H1 (cell line): ENCODE results near the gene TCHH. TPM values are rescaled to one million over a fixed set of nuclear protein-coding genes. Genes with fewer than 3 reads are reported as not detected.

Experiments
- CTCF ChIA-PET: fragments of 300-600 bp; sonication (Branson Sonifier 250); formaldehyde crosslinking; loops from one replicate; lab custom pipeline; 2021; ENCODE audit not compliant: partially characterized antibody; lab: Charles Lee
- POLR2A ChIA-PET: fragments of 300-600 bp; sonication (Branson Sonifier 250); formaldehyde crosslinking; loops from one replicate; lab custom pipeline; 2021; ENCODE audit warnings: inconsistent platforms; ENCODE audit not compliant: partially characterized antibody; lab: Charles Lee
- DNase-seq, 2 experiments: peaks; one replicate each; pipeline versions ENCODE4 v3.0.0 to v3.0.0-alpha.2; 2010 to 2022; ENCODE audit warnings: low spot score in 2 of 2, low read depth in 1 of 2, mixed read lengths in 1 of 2
- FAIRE-seq: peaks from 2 replicates; lab custom pipeline; 2011; peaks lifted over from hg19 to GRCh38; lab: Jason Lieb, UNC
- H2AFZ ChIP-seq: 2 replicates; pipeline ENCODE4 v1.8.1; 2012; ENCODE audit warnings: low read length, inconsistent platforms
- H2AK5ac ChIP-seq: 2 replicates; pipeline ENCODE4 v1.6.1; 2013; ENCODE audit warnings: low read depth, low read length
- H2BK120ac ChIP-seq: replicated peaks from 2 replicates; pipeline ENCODE3; 2013; ENCODE audit warnings: low read depth, low read length, inconsistent platforms
- H2BK12ac ChIP-seq: 2 replicates; pipeline ENCODE4 v1.6.1; 2013; ENCODE audit warnings: low read depth, low read length
- H2BK15ac ChIP-seq: 2 replicates; pipeline ENCODE4 v1.6.1; 2013; ENCODE audit warnings: low read length
- H2BK20ac ChIP-seq: 2 replicates; pipeline ENCODE4 v1.6.1; 2013; ENCODE audit warnings: low read length
- H2BK5ac ChIP-seq: 2 replicates; pipeline ENCODE4 v1.6.1; 2013; ENCODE audit warnings: low read depth, low read length
- H3K14ac ChIP-seq: 2 replicates; pipeline ENCODE4 v1.6.1; 2013; ENCODE audit warnings: inconsistent platforms; ENCODE audit not compliant: insufficient read length
- H3K18ac ChIP-seq: 2 replicates; pipeline ENCODE4 v1.6.1; 2013; ENCODE audit warnings: low read length; ENCODE audit errors: extremely low read depth
- H3K23ac ChIP-seq: 2 replicates; pipeline ENCODE4 v1.6.1; 2013; ENCODE audit warnings: inconsistent platforms; ENCODE audit not compliant: insufficient read length
- H3K23me2 ChIP-seq: 2 replicates; pipeline ENCODE4 v1.6.1; 2013; ENCODE audit warnings: low read depth, low read length
- H3K27ac ChIP-seq: 2 replicates; pipeline ENCODE4 v1.6.1; 2011; ENCODE audit warnings: low read depth, low read length, inconsistent platforms
- H3K27me3 ChIP-seq, 4 experiments: replicated peaks in 1 of 4; 1 replicate in 1 of 4; 2 replicates in 3 of 4; pipeline versions ENCODE4 v1.6.1 to v1.8.1; 2011 to 2013; ENCODE audit warnings: low read length in 3 of 4, mild to moderate bottlenecking in 3 of 4, inconsistent platforms in 2 of 4, mixed read lengths in 2 of 4, moderate library complexity in 1 of 4; ENCODE audit not compliant: control insufficient read depth in 3 of 4, insufficient read depth in 3 of 4; ENCODE audit errors: extremely low read depth in 1 of 4
- H3K36me3 ChIP-seq, 4 experiments: 2 replicates each; pipeline versions ENCODE4 v1.6.1 to v1.8.1; 2011 to 2013; ENCODE audit warnings: mild to moderate bottlenecking in 4 of 4, low read length in 3 of 4, moderate library complexity in 2 of 4, control low read depth in 1 of 4, inconsistent platforms in 1 of 4; ENCODE audit not compliant: insufficient read depth in 4 of 4, control insufficient read depth in 2 of 4
- H3K4ac ChIP-seq: replicated peaks from 2 replicates; pipeline ENCODE3; 2013; ENCODE audit warnings: low read length, low read depth, mixed read lengths, inconsistent platforms; ENCODE audit not compliant: insufficient read length
- H3K4me1 ChIP-seq, 4 experiments: replicated peaks in 1 of 4; 1 replicate in 1 of 4; 2 replicates in 3 of 4; pipeline versions ENCODE4 v1.6.1 to v1.8.1; 2011 to 2013; ENCODE audit warnings: low read length in 3 of 4, inconsistent platforms in 2 of 4, mixed read lengths in 1 of 4; ENCODE audit not compliant: insufficient read depth in 4 of 4, control insufficient read depth in 3 of 4
- H3K4me2 ChIP-seq, 2 experiments: 2 replicates each; pipeline versions ENCODE4 v1.6.1 to v1.8.1; 2011 to 2013; ENCODE audit warnings: low read depth in 2 of 2, low read length in 2 of 2, control low read depth in 1 of 2, inconsistent platforms in 1 of 2, mild to moderate bottlenecking in 1 of 2; ENCODE audit not compliant: insufficient read depth in 1 of 2
- H3K4me3 ChIP-seq, 4 experiments: fragments of 200-600, 300-600 bp in 1 of 4; sonication (generic), shearing (Covaris generic), sonication (Bioruptor Twin) in 1 of 4; 2 replicates each; pipeline versions ENCODE4 v1.5.1 to v1.8.1; 2011 to 2016; ENCODE audit warnings: low read length in 4 of 4, low read depth in 3 of 4, control low read depth in 2 of 4, inconsistent platforms in 2 of 4, mild to moderate bottlenecking in 2 of 4, mixed read lengths in 1 of 4, moderate library complexity in 1 of 4; ENCODE audit not compliant: insufficient read depth in 2 of 4; ENCODE audit errors: extremely low read depth in 1 of 4
- H3K56ac ChIP-seq: replicated peaks from 2 replicates; pipeline ENCODE3; 2013; ENCODE audit warnings: low read depth, mild to moderate bottlenecking, mixed read lengths, low read length, inconsistent platforms; ENCODE audit not compliant: insufficient read length
- H3K79me1 ChIP-seq: 2 replicates; pipeline ENCODE4 v1.6.1; 2013; ENCODE audit warnings: low read depth, low read length, control low read depth
- H3K79me2 ChIP-seq, 2 experiments: 2 replicates each; pipeline versions ENCODE4 v1.6.1 to v1.8.1; 2012 to 2013; ENCODE audit warnings: low read length in 2 of 2, mild to moderate bottlenecking in 2 of 2, inconsistent platforms in 1 of 2; ENCODE audit not compliant: insufficient read depth in 2 of 2, control insufficient read depth in 1 of 2
- H3K9ac ChIP-seq, 4 experiments: replicated peaks in 1 of 4; 1 replicate in 1 of 4; 2 replicates in 3 of 4; pipeline versions ENCODE4 v1.6.1 to v1.8.1; 2011 to 2013; ENCODE audit warnings: low read depth in 3 of 4, low read length in 3 of 4, control low read depth in 2 of 4, mild to moderate bottlenecking in 2 of 4, moderate library complexity in 2 of 4, inconsistent platforms in 1 of 4; ENCODE audit errors: extremely low read depth in 1 of 4
- H3K9me3 ChIP-seq, 2 experiments: 2 replicates each; pipeline versions ENCODE4 v1.6.1 to v1.8.1; 2012 to 2013; ENCODE audit warnings: mild to moderate bottlenecking in 2 of 2, moderate library complexity in 2 of 2, control low read depth in 1 of 2, inconsistent platforms in 1 of 2, low read depth in 1 of 2, low read length in 1 of 2, mixed read lengths in 1 of 2; ENCODE audit not compliant: insufficient read depth in 2 of 2
- H4K20me1 ChIP-seq, 2 experiments: replicated peaks in 1 of 2; 2 replicates each; pipeline versions ENCODE3 to v1.8.1; 2011 to 2013; ENCODE audit warnings: inconsistent platforms in 2 of 2, low read length in 2 of 2, mild to moderate bottlenecking in 1 of 2; ENCODE audit not compliant: insufficient read depth in 2 of 2, control insufficient read depth in 1 of 2
- H4K5ac ChIP-seq: 2 replicates; pipeline ENCODE4 v1.6.1; 2013; ENCODE audit warnings: low read length, low read depth, mixed read lengths, inconsistent platforms; ENCODE audit not compliant: insufficient read length
- H4K8ac ChIP-seq: 2 replicates; pipeline ENCODE4 v1.8.0; 2013; ENCODE audit warnings: mild to moderate bottlenecking, moderate library complexity, low read length, inconsistent platforms; ENCODE audit not compliant: insufficient read depth; ENCODE audit errors: extremely low read depth
- H4K91ac ChIP-seq: replicated peaks from 2 replicates; pipeline ENCODE3; 2013; ENCODE audit warnings: low read length, mixed read lengths, inconsistent platforms; ENCODE audit not compliant: insufficient read length
- ATF3 ChIP-seq: IDR thresholded peaks from 2 replicates; pipeline ENCODE4 v1.6.1; 2011; ENCODE audit warnings: low read depth, mild to moderate bottlenecking, low read length; ENCODE audit not compliant: insufficient read depth
- CHD2 ChIP-seq: IDR thresholded peaks from 2 replicates; pipeline ENCODE4 v1.6.1; 2012; ENCODE audit warnings: low read length, improper control_type of control experiment
- FOSL1 ChIP-seq: IDR thresholded peaks from 2 replicates; pipeline ENCODE4 v1.6.1; 2011; ENCODE audit warnings: mild to moderate bottlenecking, low read depth, low read length, moderate library complexity; ENCODE audit not compliant: insufficient read depth
- HDAC6 ChIP-seq: IDR thresholded peaks from one replicate; pipeline ENCODE4 v1.7.1; 2012; ENCODE audit warnings: low read depth, mild to moderate bottlenecking, inconsistent platforms, low read length, moderate library complexity
- POLR2AphosphoS5 ChIP-seq: IDR thresholded peaks from 2 replicates; pipeline ENCODE4 v1.6.1; 2011; ENCODE audit warnings: low read depth, low read length
- ZNF274 ChIP-seq: IDR thresholded peaks from 2 replicates; pipeline ENCODE4 v1.7.0; 2012; ENCODE audit warnings: low read length, borderline replicate concordance; ENCODE audit errors: extremely low read depth
- WGBS, 2 experiments: shearing (Covaris generic) in 1 of 2; methylation state at CpG; one replicate each; pipeline versions ENCODE4 v1.1.6 to v1.1.7; 2013 to 2015; ENCODE audit warnings: low lambda C conversion rate in 2 of 2, mixed read lengths in 2 of 2, inconsistent platforms in 1 of 2, low coverage in 1 of 2, missing lambda C conversion rate in 1 of 2; ENCODE audit not compliant: insufficient replicate concordance in 2 of 2, insufficient coverage in 1 of 2, insufficient read length in 1 of 2; ENCODE audit errors: extremely low coverage in 1 of 2, missing lambda C conversion rate in 1 of 2; 5-methylcytosine and 5-hydroxymethylcytosine counted together
- polyA plus RNA-seq, 7 experiments: library from polyadenylated mRNA; depleted of rRNA in 3 of 7; stranded (reverse) in 5 of 7; unstranded in 2 of 7; fragments of >200 nt in 5 of 7; fragments of 200-250 nt in 2 of 7; gene quantifications; 1 replicate in 5 of 7; 2 replicates in 1 of 7; 4 replicates in 1 of 7; pipeline versions ENCODE4 v1.2.1 to v1.2.3, GENCODE V29; 2011 to 2013; ENCODE audit warnings: missing spikeins in 2 of 7, mixed read lengths in 2 of 7
- total RNA-seq: library from RNA; stranded (reverse); fragmentation: NEBNext Ultra II Directional; extraction: Animal tissue kit (Norgen Biotek cat#: 25700); gene quantifications from 2 replicates; pipeline ENCODE4 v1.2.1, GENCODE V29; 2021

The TCHH gene
- total and polyA plus RNA-seq, 2 of the 8 experiments (the other 6 are each of a cell fraction or from before 2014, with no cell fraction given): 0.02 to 0.07 TPM

- ChIA-PET POLR2A (no interaction called here), CTCF (no interaction called here)
- Histone ChIP-seq H4K5ac (no peak overlapping the region), H3K4me3 (no peak overlapping the region), H2AK5ac (no peak overlapping the region), H4K20me1 (no peaks in the 10 kb centered on the region), H3K36me3 (no peaks in the 10 kb centered on the region), H3K4me2 (no peak overlapping the region), H3K18ac (no peak overlapping the region), H4K91ac (no peak overlapping the region), H3K79me2 (no peaks in the 10 kb centered on the region), H3K14ac (no peak overlapping the region), H3K23me2 (no peaks in the 10 kb centered on the region), H3K9ac (no peak overlapping the region), H3K4ac (no peak overlapping the region), H2BK15ac (no peak overlapping the region), H4K8ac (no peak overlapping the region), H3K23ac (no peak overlapping the region), H3K79me1 (no peaks in the 10 kb centered on the region), H3K27me3 (no peaks in the 10 kb centered on the region), H2BK120ac (no peak overlapping the region), H3K9me3 (peaks cover 65 to 81% of the 10 kb centered on the region in 2 experiments), H3K27ac (no peak overlapping the region), H3K56ac (no peak overlapping the region), H2BK5ac (no peak overlapping the region), H3K4me1 (no peaks in the 10 kb centered on the region), H2BK20ac (no peak overlapping the region), H2AFZ (no peak overlapping the region), H2BK12ac (no peak overlapping the region)
- DNase-seq: no peak
- TF ChIP-seq FOSL1: no peak
- TF ChIP-seq CHD2: no peak
- TF ChIP-seq POLR2AphosphoS5: no peak
- no peak for TF ChIP-seq ZNF274
- TF ChIP-seq HDAC6: no peak
- no peak for TF ChIP-seq ATF3
- FAIRE-seq: no peak
- WGBS, 2 experiments: 50% methylated on average over 2 of the region's 2 CpGs; no CpG with 5 or more reads in 1 of the 2 experiments
Measured at GRCh38 chr1:152164517-152165136, 49.4 kb upstream of the TCHH start.
